ENCODE results near the gene DMBX1. TPM values are rescaled to one million over a fixed set of nuclear protein-coding genes. Genes with fewer than 3 reads are reported as not detected.
A peak's percentile ranks its signal among the peaks of the same experiment; 100 is the strongest.

The DMBX1 gene
- total and polyA plus RNA-seq, 9 of the 15 experiments (the other 6 are each of a cell fraction or from before 2014, with no cell fraction given): 0.25 to 4.3 (median 1.0) TPM

- WGBS (ENCODE audit: insufficient coverage, low coverage, missing lambda C conversion rate): 68% methylated on average over 4 of the region's 4 CpGs
- no peaks in the 10 kb centered on the region for H4K20me1 ChIP-seq (replicated peaks; ENCODE audit: control insufficient read depth, insufficient read depth, low read length)
- CTCF ChIA-PET (ENCODE audit: low intra/inter-chr PET ratio): no interaction called here
- no peaks in the 10 kb centered on the region for H3K9me3 ChIP-seq (replicated peaks; ENCODE audit: control insufficient read depth, insufficient read depth, low read depth, low read length)
- BruUV-seq (replicated peaks): no TSS peak
- H3K4me1 ChIP-seq (replicated peaks in 1 of 2; ENCODE audit: control insufficient read depth in 2 of 2, insufficient read depth in 2 of 2, low read length in 2 of 2): peaks cover 65 to 74% of the 10 kb centered on the region in 2 experiments
- H2AFZ ChIP-seq (ENCODE audit: low read depth, low read length): peak overlapping the region; percentile 17; the same call in 1 of the 2 replicates
- in situ Hi-C loops (cut with MboI) (no loop called here), intact Hi-C loops (cut with micrococcal nuclease) (no loop called here)
- no peaks in the 10 kb centered on the region for H3K27me3 ChIP-seq (ENCODE audit: control insufficient read depth in 2 of 2, insufficient read depth in 2 of 2, low read length in 2 of 2)
- no peak for FAIRE-seq
- H3K9me1 ChIP-seq (ENCODE audit: control insufficient read depth, insufficient read depth, low read length): peaks cover 4% of the 10 kb centered on the region
- no peak overlapping the region for H3K4me3 ChIP-seq
- no peaks in the 10 kb centered on the region for H3K79me2 ChIP-seq (ENCODE audit: control insufficient read depth, insufficient read depth, low read length)
- no peak overlapping the region for H3K27ac ChIP-seq (ENCODE audit: extremely low read depth, low read depth, low read length)
- POLR2A ChIA-PET: interaction anchor here (0.6 to 5.7 kb wide), 8 partner anchors 10 to 1357 kb away, joined by 3 to 36 read pairs (median 4); no protein-coding TSS in a partner anchor
- no peak for DNase-seq (ENCODE audit: extremely low read depth in 1 of 4, low spot score in 3 of 4)
- no peak overlapping the region for H3K4me2 ChIP-seq (ENCODE audit: insufficient read depth, low read length)
- TF ChIP-seq NCOR1 (IDR thresholded peaks at IDR 0.05) (no peak), SMARCE1 (IDR thresholded peaks at IDR 0.05) (no peak), FOXA3 (CRISPR knock-in tag; conservative IDR thresholded peaks at IDR 0.05 in 1 of 2, IDR thresholded peaks at IDR 0.05 in 1 of 2) (no peak), TCF7L2 (IDR thresholded peaks at IDR 0.05; ENCODE audit: low read depth, low read length) (no peak), ZNF77 (CRISPR knock-in tag; IDR thresholded peaks at IDR 0.05) (no peak), AFF1 (IDR thresholded peaks at IDR 0.05; ENCODE audit: low read depth in 1 of 2, partially characterized antibody in 2 of 2) (no peak), MAFK (IDR thresholded peaks at IDR 0.05; ENCODE audit: low read length) (no peak), SOX6 (IDR thresholded peaks at IDR 0.05) (no peak), ZNF444 (CRISPR knock-in tag; IDR thresholded peaks at IDR 0.05) (no peak), RFX7 (CRISPR knock-in tag; IDR thresholded peaks at IDR 0.05) (no peak), ZNF280B (CRISPR knock-in tag; IDR thresholded peaks at IDR 0.05) (no peak), ZNF175 (CRISPR knock-in tag; IDR thresholded peaks at IDR 0.05; ENCODE audit: low read depth) (no peak), PHF8 (IDR thresholded peaks at IDR 0.05; ENCODE audit: borderline replicate concordance, low read length) (no peak), CHCHD3 (CRISPR knock-in tag; IDR thresholded peaks at IDR 0.05) (no peak), XRCC5 (IDR thresholded peaks at IDR 0.05; ENCODE audit: low read depth, low read length) (no peak)
- H3K36me3 ChIP-seq (ENCODE audit: control insufficient read depth, insufficient read depth, low read length): no peaks in the 10 kb centered on the region
- H3K9ac ChIP-seq (ENCODE audit: insufficient read depth in 1 of 2, low read depth in 2 of 2, low read length in 2 of 2): peak overlapping the region; percentile 4 to 64; a peak in 1 of 4 replicates
- no peak for ATAC-seq
Observed at GRCh38 chr1:46517932-46518498, 28.4 kb downstream of the DMBX1 start.
